ENCODE results near the gene TMEM52B. TPM values are rescaled to one million over a fixed set of nuclear protein-coding genes. Genes with fewer than 3 reads are reported as not detected.

The TMEM52B gene
- total RNA-seq, 1 donor from 2014 or later, result not detected

DNA sequence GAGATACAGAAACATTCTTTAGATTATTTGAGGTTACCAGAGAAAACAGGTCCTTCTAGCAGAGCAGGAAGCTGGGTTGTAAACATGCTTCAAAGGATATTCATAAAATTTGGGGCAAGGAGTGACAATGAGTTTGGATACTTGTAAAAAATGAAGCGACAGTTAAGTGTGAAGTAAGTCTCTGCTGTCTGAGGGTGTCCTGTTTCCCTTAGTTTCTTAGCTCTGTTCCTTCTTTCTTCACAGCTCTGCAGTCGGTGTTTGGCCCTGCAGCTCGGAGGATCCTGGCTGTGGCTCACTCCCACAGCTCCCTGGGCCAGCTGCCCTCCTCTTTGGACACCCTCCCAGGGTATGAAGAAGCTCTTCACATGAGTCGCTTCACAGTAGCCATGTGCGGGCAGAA is 10.8 kb downstream of the TMEM52B start:
- no peak overlapping the region for H3K4me3 Mint-ChIP-seq (ENCODE audit: unreplicated experiment)
- peaks cover 11% of the 10 kb centered on the region for H3K27me3 Mint-ChIP-seq (ENCODE audit: unreplicated experiment)
- H3K9me3 Mint-ChIP-seq (ENCODE audit: unreplicated experiment), result no peaks in the 10 kb centered on the region
- DNase-seq (ENCODE audit: extremely low spot score, unreplicated experiment), result no peak
- H3K36me3 Mint-ChIP-seq (ENCODE audit: unreplicated experiment), result no peaks in the 10 kb centered on the region
- H3K27ac Mint-ChIP-seq (ENCODE audit: unreplicated experiment), result no peak overlapping the region
- TF ChIP-seq, protein P1, sequence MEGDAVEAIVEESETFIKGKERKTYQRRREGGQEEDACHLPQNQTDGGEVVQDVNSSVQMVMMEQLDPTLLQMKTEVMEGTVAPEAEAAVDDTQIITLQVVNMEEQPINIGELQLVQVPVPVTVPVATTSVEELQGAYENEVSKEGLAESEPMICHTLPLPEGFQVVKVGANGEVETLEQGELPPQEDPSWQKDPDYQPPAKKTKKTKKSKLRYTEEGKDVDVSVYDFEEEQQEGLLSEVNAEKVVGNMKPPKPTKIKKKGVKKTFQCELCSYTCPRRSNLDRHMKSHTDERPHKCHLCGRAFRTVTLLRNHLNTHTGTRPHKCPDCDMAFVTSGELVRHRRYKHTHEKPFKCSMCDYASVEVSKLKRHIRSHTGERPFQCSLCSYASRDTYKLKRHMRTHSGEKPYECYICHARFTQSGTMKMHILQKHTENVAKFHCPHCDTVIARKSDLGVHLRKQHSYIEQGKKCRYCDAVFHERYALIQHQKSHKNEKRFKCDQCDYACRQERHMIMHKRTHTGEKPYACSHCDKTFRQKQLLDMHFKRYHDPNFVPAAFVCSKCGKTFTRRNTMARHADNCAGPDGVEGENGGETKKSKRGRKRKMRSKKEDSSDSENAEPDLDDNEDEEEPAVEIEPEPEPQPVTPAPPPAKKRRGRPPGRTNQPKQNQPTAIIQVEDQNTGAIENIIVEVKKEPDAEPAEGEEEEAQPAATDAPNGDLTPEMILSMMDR (IDR thresholded peaks at IDR 0.05), result no peak
- no peaks in the 10 kb centered on the region for H3K4me1 Mint-ChIP-seq (ENCODE audit: unreplicated experiment)

DNA sequence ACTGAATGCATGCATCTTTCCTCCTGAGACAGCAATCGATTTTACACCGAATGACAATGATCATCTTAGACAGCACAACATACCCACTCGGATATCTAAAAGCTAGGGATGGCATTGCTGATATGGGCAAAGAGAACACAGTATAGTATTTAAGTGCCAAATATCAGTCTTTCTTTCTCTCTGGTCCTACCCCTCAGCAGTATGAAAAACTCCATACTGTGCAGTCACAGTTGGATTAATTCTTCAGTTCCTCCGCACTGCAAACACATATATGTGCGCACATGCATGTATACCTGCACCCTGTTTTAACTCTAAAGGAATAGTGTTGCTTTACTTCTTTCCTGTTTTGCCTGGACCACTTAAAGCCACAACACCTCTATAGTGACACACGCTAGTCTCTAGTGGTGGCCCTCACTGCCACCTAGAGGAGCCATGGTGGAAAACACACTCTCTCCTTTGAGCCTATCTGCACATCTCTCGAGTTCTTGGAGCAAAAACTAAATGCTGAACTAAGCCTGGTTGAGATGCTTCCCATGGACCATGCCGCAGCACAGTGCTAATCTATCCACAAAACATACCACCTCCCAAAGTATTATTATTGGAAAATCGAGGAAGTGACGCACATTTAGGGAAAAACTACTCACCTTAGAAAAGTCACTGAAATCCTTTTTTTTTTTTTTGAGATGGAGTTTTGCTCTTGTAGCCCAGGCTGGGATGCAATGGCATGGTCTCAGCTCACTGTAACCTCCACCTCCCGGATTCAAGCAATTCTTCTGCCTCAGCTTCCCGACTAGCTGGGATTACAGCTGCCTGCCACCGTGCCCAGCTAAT is 11.9 kb downstream of the TMEM52B start:
- Mint-ChIP-seq H3K27ac (ENCODE audit: unreplicated experiment) (no peak overlapping the region), H3K36me3 (ENCODE audit: unreplicated experiment) (no peaks in the 10 kb centered on the region), H3K27me3 (ENCODE audit: unreplicated experiment) (peaks cover 12% of the 10 kb centered on the region), H3K4me1 (ENCODE audit: unreplicated experiment) (no peaks in the 10 kb centered on the region), H3K9me3 (ENCODE audit: unreplicated experiment) (no peaks in the 10 kb centered on the region), H3K4me3 (ENCODE audit: unreplicated experiment) (no peak overlapping the region)
- TF ChIP-seq, protein P1 (IDR thresholded peaks at IDR 0.05), result peak; percentile 81
- DNase-seq (ENCODE audit: extremely low spot score, unreplicated experiment), result no peak

DNA sequence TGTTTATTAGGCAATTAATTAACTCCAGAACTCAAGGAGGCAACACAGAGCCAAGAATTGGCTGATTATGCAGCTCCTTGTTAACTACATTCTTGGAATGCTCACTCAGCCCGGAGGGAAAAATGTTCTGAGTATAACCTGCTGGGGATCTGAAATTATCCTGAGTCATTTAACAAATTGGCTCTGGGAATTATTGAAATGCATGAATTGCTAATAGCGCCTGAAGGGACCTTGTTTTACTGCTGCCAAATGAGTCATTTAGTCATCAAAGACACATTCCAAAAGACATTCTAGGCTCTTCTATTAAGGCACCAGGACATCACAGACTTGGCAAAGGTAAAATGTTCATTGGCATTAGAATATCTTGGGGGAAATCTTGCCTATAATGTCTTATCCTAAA is 13.0 kb downstream of the TMEM52B start:
- H3K9me3 Mint-ChIP-seq (ENCODE audit: unreplicated experiment), result no peaks in the 10 kb centered on the region
- DNase-seq (ENCODE audit: extremely low spot score, unreplicated experiment), result no peak
- H3K27me3 Mint-ChIP-seq (ENCODE audit: unreplicated experiment), result peaks cover 12% of the 10 kb centered on the region

DNA sequence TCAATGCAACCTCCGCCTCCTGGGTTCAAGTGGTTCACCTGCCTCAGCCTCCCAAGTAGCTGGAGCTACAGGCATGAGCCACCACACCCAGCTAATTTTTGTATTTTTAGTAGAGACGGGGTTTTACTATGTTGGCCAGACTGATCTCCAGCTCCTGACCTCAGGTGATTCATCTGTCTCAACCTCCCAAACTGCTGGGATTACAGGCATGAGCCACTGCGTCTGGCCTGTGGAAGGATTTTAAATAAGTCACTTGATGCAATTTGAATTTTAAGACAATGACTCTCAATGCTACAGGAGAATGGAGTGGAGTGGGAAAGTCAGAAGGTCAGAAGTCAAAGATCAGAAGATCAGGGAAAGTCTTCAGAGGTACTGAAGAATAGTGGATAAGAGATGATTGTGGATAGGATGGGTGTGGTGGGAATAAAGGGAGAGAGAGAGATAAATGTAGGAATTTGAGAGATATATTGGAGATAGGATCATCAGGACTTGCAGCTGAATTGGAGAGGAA is 15.4 kb downstream of the TMEM52B start:
- no peaks in the 10 kb centered on the region for H3K36me3 Mint-ChIP-seq (ENCODE audit: unreplicated experiment)
- no peaks in the 10 kb centered on the region for H3K9me3 Mint-ChIP-seq (ENCODE audit: unreplicated experiment)
- TF ChIP-seq, protein P1 (IDR thresholded peaks at IDR 0.05), result no peak
- peaks cover 12% of the 10 kb centered on the region for H3K27me3 Mint-ChIP-seq (ENCODE audit: unreplicated experiment)
- H3K4me3 Mint-ChIP-seq (ENCODE audit: unreplicated experiment), result no peak overlapping the region
- DNase-seq (ENCODE audit: extremely low spot score, unreplicated experiment), result no peak
- no peaks in the 10 kb centered on the region for H3K4me1 Mint-ChIP-seq (ENCODE audit: unreplicated experiment)
- no peak overlapping the region for H3K27ac Mint-ChIP-seq (ENCODE audit: unreplicated experiment)

More for the DNA sequence above, 13.0 kb downstream of the TMEM52B start:
- no peaks in the 10 kb centered on the region for H3K36me3 Mint-ChIP-seq (ENCODE audit: unreplicated experiment)
- TF ChIP-seq, protein P1 (IDR thresholded peaks at IDR 0.05), result no peak
- H3K4me3 Mint-ChIP-seq (ENCODE audit: unreplicated experiment), result no peak overlapping the region
- no peaks in the 10 kb centered on the region for H3K4me1 Mint-ChIP-seq (ENCODE audit: unreplicated experiment)
- H3K27ac Mint-ChIP-seq (ENCODE audit: unreplicated experiment), result no peak overlapping the region

DNA sequence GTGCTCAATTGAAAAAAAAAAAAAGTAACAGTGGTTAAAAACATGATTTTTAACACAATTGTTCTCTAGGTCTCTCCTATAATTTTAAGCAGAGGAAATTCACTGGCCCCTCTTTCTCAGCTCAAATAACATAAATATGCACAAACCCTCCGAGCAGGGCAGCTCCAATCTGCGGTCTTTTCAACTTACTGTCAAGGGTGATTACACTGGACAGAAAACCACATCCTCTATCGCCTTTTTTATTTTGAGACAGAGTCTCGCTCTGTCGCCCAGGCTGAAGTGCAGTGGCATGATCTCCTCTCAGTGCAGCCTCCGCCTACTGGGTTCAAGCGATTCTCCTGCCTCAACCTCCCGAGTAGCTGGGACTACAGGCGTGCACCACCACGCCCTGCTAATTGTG is 17.4 kb downstream of the TMEM52B start:
- Mint-ChIP-seq H3K4me1 (ENCODE audit: unreplicated experiment) (no peaks in the 10 kb centered on the region), H3K36me3 (ENCODE audit: unreplicated experiment) (no peaks in the 10 kb centered on the region), H3K9me3 (ENCODE audit: unreplicated experiment) (no peaks in the 10 kb centered on the region), H3K4me3 (ENCODE audit: unreplicated experiment) (no peak overlapping the region), H3K27me3 (ENCODE audit: unreplicated experiment) (peaks cover 12% of the 10 kb centered on the region), H3K27ac (ENCODE audit: unreplicated experiment) (no peak overlapping the region)
- TF ChIP-seq, protein P1 (IDR thresholded peaks at IDR 0.05), result no peak
- no peak for DNase-seq (ENCODE audit: extremely low spot score, unreplicated experiment)

Measured in osteocyte (in vitro differentiated cells).